Activated gamma-delta T cell (primary cell): ENCODE results near the gene PCDHGB4.
"Not testable (repeated sequence)": the region's sequence is repeated elsewhere in the genome, so short reads cannot be mapped to it uniquely, and the experiment has no call there.

Source experiments
- DNase-seq: peaks from one replicate; lab custom pipeline; 2025; lab: John Stamatoyannopoulos, UW

PCDHGB4 gene

GRCh38 chr5:141366016-141366896 lies 21.2 kb upstream of the PCDHGB4 start:
- DNase-seq = no peak

GRCh38 chr5:141369994-141370848 lies 17.3 kb upstream of the PCDHGB4 start, which contains the start of gene PCDHGB3:
TSS of gene PCDHGB3 (plus strand) at chr5:141370242. CDS start at chr5:141370395, 153 bp downstream.
- no peak for DNase-seq

- DNase-seq = no peak
These were observed 15.7 kb upstream of the PCDHGB4 start for GRCh38 chr5:141371572-141372475.

GRCh38 chr5:141373673-141374317 lies 13.7 kb upstream of the PCDHGB4 start, which contains the start of gene PCDHGA6:
TSS of gene PCDHGA6 (plus strand) at chr5:141373891. CDS start at chr5:141374084, 193 bp downstream.
- DNase-seq = no peak

GRCh38 chr5:141374627-141375026 lies 12.9 kb upstream of the PCDHGB4 start:
- DNase-seq = no peak

GRCh38 chr5:141375444-141376155 lies 11.9 kb upstream of the PCDHGB4 start:
- not testable (repeated sequence) for DNase-seq

GRCh38 chr5:141382469-141383294 lies 4.8 kb upstream of the PCDHGB4 start, which contains the start of gene PCDHGA7:
TSS of gene PCDHGA7 (plus strand) at chr5:141382742. CDS start at chr5:141382900, 158 bp downstream.
- no peak for DNase-seq

GRCh38 chr5:141383345-141383744 lies 4.2 kb upstream of the PCDHGB4 start:
- DNase-seq = no peak

- DNase-seq = no peak
These were observed 2.8 kb upstream of the PCDHGB4 start for GRCh38 chr5:141384471-141385267.

GRCh38 chr5:141388661-141389060 lies 1.2 kb downstream of the PCDHGB4 start:
- no peak for DNase-seq

GRCh38 chr5:141389153-141390042 lies 1.9 kb downstream of the PCDHGB4 start:
- no peak for DNase-seq

- no peak for DNase-seq
These were observed 5.1 kb downstream of the PCDHGB4 start, which contains the start of gene PCDHGA8 for GRCh38 chr5:141392429-141393198. TSS of gene PCDHGA8 (plus strand) at chr5:141392633. CDS start at chr5:141392814, 181 bp downstream.

GRCh38 chr5:141393267-141393666 lies 5.8 kb downstream of the PCDHGB4 start:
- no peak for DNase-seq

- DNase-seq = not testable (repeated sequence)
These were observed 7.1 kb downstream of the PCDHGB4 start for GRCh38 chr5:141394401-141395187.

- DNase-seq = not testable (repeated sequence)
These were observed 10.5 kb downstream of the PCDHGB4 start, which contains the start of gene PCDHGB5 for GRCh38 chr5:141397756-141398551. TSS of gene PCDHGB5 (plus strand) at chr5:141397947. CDS start at chr5:141398128, 181 bp downstream.
